ENCODE data around the gene KRTAP5-3.

The KRTAP5-3 gene

DNA sequence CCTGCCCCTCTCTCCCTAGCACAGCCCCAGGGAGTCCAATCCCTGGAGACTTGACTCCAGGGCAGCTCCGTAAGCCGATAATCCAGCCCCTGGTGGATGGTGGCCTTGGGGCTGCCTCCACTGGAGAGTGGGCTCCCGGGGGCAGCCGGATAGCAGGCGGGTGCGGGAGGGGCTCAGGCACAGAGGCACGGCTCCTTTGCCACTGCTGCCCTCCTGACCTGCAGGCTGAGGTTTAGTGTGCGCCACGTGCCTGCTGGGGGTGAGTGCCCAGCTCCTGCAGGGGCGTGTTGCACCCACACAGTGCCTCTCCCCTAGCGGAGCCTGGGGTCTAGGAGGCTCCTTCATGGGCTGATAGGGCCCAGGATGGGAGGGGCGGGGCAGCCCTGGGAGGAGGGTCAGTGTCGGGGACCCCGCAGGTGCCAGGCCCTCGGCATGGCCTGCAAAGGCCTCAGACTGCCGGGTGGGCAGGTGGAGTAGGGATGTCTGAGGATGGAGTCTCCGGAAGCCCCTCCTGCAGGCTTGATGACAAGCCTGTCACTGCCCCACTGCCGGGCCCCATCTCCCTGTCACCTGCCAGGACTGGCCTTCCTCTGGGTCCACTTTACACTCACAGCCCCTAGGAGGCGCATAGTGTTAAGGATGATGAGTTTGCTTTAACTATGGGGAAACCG lies 41.7 kb downstream of the KRTAP5-3 start:
- H3K9me3 ChIP-seq: no peaks in the 10 kb centered on the region
- H3K27me3 ChIP-seq: peaks cover 95% of the 10 kb centered on the region
- TF ChIP-seq, protein P1, sequence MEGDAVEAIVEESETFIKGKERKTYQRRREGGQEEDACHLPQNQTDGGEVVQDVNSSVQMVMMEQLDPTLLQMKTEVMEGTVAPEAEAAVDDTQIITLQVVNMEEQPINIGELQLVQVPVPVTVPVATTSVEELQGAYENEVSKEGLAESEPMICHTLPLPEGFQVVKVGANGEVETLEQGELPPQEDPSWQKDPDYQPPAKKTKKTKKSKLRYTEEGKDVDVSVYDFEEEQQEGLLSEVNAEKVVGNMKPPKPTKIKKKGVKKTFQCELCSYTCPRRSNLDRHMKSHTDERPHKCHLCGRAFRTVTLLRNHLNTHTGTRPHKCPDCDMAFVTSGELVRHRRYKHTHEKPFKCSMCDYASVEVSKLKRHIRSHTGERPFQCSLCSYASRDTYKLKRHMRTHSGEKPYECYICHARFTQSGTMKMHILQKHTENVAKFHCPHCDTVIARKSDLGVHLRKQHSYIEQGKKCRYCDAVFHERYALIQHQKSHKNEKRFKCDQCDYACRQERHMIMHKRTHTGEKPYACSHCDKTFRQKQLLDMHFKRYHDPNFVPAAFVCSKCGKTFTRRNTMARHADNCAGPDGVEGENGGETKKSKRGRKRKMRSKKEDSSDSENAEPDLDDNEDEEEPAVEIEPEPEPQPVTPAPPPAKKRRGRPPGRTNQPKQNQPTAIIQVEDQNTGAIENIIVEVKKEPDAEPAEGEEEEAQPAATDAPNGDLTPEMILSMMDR (IDR thresholded peaks at IDR 0.05): no peak
- no peak overlapping the region for H3K27ac ChIP-seq
- H3K4me3 ChIP-seq (ENCODE audit: low read depth in 1 of 2, low read length in 1 of 2): no peak overlapping the region
- H3K36me3 ChIP-seq: no peaks in the 10 kb centered on the region
- H3K4me1 ChIP-seq (ENCODE audit: control insufficient read depth in 1 of 2, insufficient read depth in 1 of 2, low read depth in 1 of 2, low read length in 1 of 2): no peaks in the 10 kb centered on the region

DNA sequence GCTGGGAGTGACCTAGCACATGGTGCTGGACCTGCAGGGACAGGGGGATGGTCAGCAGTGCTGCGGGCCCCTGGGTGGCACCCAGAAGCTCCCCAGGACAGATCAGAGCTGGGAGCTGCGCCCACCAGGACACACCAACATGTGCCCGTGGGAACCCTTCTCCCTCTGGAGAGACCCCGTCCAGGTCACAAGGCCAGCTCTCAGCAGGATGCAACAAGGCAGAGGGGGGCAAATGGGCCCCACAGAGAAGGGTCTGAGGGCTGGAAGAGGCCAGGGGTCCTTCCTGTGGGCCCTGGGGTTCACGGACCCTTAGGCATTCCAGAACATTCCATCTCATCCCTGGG lies 42.4 kb downstream of the KRTAP5-3 start:
- Histone ChIP-seq H3K36me3 (no peaks in the 10 kb centered on the region), H3K27ac (no peak overlapping the region), H3K4me3 (ENCODE audit: low read depth in 1 of 2, low read length in 1 of 2) (no peak overlapping the region), H3K4me1 (ENCODE audit: control insufficient read depth in 1 of 2, insufficient read depth in 1 of 2, low read depth in 1 of 2, low read length in 1 of 2) (no peaks in the 10 kb centered on the region), H3K27me3 (peaks cover 95% of the 10 kb centered on the region), H3K9me3 (no peaks in the 10 kb centered on the region)
- TF ChIP-seq, protein P1 (IDR thresholded peaks at IDR 0.05): no peak

DNA sequence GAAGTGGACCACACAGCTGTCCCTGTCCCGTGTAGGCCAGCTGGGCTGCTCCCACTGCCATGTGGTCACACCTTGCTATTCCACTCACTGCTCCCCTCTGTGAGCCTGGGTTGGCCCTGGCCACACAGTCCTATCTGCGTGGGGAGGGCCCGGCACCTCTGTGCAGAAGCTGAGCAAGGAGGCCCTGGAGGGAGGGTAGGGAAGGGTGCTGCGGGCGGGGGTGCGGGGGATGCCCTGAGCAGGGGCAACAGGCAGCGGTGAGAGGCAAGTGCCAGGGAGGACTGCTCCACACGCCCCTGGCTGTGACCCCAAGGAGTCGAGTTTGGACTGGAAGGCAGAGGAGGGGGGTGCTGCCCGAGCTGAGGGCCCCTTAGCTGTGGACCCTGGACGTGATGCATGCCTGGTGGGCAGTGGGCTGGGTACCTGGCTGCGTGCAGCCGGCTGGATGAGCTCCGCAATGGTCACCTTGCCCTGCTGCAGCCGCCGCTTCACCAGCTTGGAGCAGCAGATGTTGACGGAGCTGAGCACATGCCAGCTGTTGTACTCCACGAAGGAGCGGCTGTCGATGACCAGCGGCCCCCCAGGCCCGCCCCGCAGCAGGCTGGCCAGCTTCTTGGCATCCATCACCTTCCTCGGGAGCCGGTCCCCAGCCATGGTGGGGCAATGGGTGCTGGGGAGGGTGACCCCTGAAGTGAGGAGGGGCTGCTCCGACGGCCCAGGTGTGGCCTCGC lies 42.9 kb downstream of the KRTAP5-3 start:
- Histone ChIP-seq H3K36me3 (no peaks in the 10 kb centered on the region), H3K4me3 (ENCODE audit: low read depth in 1 of 2, low read length in 1 of 2) (no peak overlapping the region), H3K27me3 (peaks cover 95% of the 10 kb centered on the region), H3K9me3 (no peaks in the 10 kb centered on the region), H3K27ac (no peak overlapping the region), H3K4me1 (ENCODE audit: control insufficient read depth in 1 of 2, insufficient read depth in 1 of 2, low read depth in 1 of 2, low read length in 1 of 2) (no peaks in the 10 kb centered on the region)
- TF ChIP-seq, protein P1 (IDR thresholded peaks at IDR 0.05): no peak

GRCh38 chr11:1564535-1565172 lies 43.6 kb downstream of the KRTAP5-3 start:
- TF ChIP-seq, protein P1 (IDR thresholded peaks at IDR 0.05): no peak
- H3K4me3 ChIP-seq (ENCODE audit: low read depth in 1 of 2, low read length in 1 of 2): no peak overlapping the region

DNA sequence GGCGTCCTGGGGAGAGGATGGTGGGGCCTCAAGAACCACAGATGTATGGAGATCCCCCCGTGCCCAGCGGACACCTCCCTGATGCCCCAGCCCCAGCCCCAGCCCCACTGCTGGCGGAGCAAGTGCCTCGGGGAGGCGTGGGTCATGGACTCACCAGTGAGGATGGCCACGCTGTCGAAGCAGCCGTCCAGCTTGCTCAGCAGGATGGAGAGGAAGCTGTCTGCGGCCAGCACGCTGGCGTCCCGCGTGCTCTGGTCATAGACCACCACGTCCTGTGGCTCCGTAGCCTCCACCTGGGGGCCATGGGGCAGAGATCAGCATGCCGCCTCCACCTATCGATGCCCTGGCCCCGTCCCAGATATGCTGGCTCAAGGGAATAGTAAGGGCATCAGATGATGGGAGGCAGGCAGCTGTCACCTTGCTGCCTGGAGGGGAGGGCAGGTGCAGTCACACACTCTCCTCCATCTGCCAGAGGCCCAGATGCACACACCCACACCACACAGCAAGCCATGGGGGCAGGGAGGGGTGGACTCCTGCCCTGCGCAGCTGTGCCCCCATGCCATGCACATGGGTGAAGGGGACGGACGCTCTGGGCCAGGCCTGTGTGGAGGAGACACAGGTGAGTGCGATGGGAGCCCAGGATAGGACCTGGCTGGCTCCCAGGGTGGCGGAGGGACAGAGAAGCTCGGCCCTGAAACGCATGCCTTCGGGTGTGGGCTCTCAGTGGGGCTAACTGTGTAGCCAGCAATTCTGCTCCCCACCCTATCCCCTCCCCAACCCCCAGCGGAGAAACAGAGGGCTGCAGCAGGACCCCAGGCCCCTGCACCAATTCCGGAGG lies 44.3 kb downstream of the KRTAP5-3 start:
- no peak overlapping the region for H3K4me3 ChIP-seq (ENCODE audit: low read depth in 1 of 2, low read length in 1 of 2)
- TF ChIP-seq, protein P1 (IDR thresholded peaks at IDR 0.05): no peak
- H3K36me3 ChIP-seq: no peaks in the 10 kb centered on the region
- no peaks in the 10 kb centered on the region for H3K4me1 ChIP-seq (ENCODE audit: control insufficient read depth in 1 of 2, insufficient read depth in 1 of 2, low read depth in 1 of 2, low read length in 1 of 2)
- H3K27ac ChIP-seq: no peak overlapping the region
- no peaks in the 10 kb centered on the region for H3K9me3 ChIP-seq
- H3K27me3 ChIP-seq: peaks cover 95% of the 10 kb centered on the region

More at GRCh38 chr11:1564535-1565172, 43.6 kb downstream of the KRTAP5-3 start:
- Histone ChIP-seq H3K9me3 (no peaks in the 10 kb centered on the region), H3K27ac (no peak overlapping the region), H3K4me1 (ENCODE audit: control insufficient read depth in 1 of 2, insufficient read depth in 1 of 2, low read depth in 1 of 2, low read length in 1 of 2) (no peaks in the 10 kb centered on the region), H3K27me3 (peaks cover 95% of the 10 kb centered on the region), H3K36me3 (no peaks in the 10 kb centered on the region)
